Limb (tissue), 2 donors: ENCODE results near the gene MLLT6.
A peak's percentile ranks its signal among the peaks of the same experiment; 100 is the strongest.

ENCODE experiments used
- DNase-seq, 2 donors: peaks; one replicate each; pipeline ENCODE4 v3.0.0-alpha.2; 2016; ENCODE audit errors: extremely low spot score in 2 of 2

Gene MLLT6

DNA sequence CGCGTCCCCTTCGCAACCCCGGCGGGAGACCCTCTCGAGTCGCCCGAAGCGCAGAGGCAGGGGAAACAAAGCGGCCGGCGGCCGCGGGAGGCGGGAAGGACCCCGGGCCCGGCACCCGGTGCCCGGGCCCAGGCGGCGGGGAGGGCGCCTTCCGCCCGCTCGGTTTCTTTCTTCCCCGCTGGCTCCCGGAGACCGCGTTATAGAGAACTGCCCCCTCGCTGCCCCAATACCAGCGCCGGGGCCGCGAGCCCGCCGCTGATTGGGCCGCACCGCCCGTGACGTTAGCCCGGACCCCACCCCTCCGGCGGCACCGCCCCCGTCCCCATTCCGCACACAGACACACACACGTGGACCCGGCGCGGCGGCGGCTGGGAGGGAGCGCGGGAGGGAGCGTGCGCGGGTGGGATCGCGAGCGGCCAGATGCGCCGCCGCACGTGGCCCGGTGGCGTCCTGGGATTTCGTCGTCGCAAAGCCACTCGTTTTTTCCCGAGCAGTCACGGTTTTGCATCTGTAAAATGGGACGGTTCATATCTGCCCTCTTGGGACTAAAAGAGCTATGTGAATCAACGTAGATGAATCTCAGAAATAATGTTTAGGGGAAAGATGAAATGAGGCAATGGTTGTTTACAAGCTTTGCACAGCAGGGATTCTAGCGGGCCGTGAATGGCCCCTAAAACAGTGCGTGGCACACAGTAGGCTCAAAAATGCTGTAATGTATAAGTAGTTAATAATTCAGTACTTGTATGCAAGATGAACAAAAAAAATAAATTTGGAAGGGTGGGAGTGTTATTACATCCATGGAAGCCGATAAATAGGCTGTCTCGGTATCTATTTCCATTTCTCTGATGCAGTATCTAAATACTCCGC, 30.1 kb upstream of the MLLT6 start, which contains the start of gene EPOP:
Gene EPOP, minus strand, starts transcription at position 209 of the 867 bp plus-strand sequence. CDS start 462 bp downstream, outside the sequence.
- peak; percentile 67 to 92 for DNase-seq

GRCh38 chr17:38676706-38677504, 28.2 kb upstream of the MLLT6 start:
- peak; percentile 60 to 86 for DNase-seq

- DNase-seq = no peak
Observed at GRCh38 chr17:38677819-38678218, 27.3 kb upstream of the MLLT6 start.

GRCh38 chr17:38681096-38681495, 24.0 kb upstream of the MLLT6 start:
- no peak for DNase-seq

DNA sequence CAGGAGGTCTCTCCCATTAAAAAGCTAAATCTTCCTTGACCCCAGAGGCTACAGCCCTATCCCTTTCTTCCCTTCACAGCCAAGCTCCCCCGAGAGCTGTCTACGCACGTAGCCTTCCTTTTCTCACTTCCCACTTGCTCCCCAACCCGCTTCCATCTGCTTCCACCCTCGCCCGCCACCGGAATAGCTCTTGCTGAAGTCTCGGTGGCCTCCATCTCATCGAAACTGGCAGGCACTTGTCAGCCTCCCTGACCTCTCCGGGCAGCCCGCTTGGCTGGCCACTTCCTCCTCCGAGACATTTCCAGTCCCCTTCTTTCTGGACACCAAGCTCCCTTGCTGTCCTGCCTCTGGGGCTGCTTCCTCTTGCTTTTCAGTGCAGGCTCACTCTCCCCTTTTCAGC, 19.6 kb upstream of the MLLT6 start:
- DNase-seq = no peak

- no peak for DNase-seq
Observed at GRCh38 chr17:38687286-38687685, 17.8 kb upstream of the MLLT6 start.

GRCh38 chr17:38690386-38690785, 14.7 kb upstream of the MLLT6 start:
- no peak for DNase-seq

DNA sequence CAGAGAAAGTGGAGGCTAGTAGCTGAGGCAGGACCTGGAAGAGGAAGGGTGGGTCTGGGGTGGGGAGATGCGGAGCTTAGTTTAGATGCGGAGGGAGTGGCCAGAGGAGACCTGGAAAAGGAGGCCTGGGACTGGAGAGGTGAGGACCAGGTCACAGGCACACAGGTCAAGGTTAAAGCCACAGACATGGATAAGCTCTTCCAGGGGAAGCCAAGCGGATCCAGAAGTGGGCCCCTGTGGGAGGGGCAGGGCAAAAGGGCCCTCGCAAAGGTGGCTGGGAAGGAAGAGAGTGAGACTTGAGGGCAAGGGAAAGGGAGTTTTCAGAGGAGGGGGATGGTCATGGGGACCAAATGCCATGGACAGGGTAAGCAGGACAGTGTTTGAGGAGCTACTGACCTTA, 13.9 kb upstream of the MLLT6 start:
- DNase-seq = no peak

- peak; percentile 64 to 68 for DNase-seq
Observed at GRCh38 chr17:38693700-38694329, 11.3 kb upstream of the MLLT6 start.

GRCh38 chr17:38697061-38697820, 7.8 kb upstream of the MLLT6 start:
- no peak for DNase-seq

- no peak for DNase-seq
Observed at GRCh38 chr17:38698760-38699159, 6.3 kb upstream of the MLLT6 start.

DNA sequence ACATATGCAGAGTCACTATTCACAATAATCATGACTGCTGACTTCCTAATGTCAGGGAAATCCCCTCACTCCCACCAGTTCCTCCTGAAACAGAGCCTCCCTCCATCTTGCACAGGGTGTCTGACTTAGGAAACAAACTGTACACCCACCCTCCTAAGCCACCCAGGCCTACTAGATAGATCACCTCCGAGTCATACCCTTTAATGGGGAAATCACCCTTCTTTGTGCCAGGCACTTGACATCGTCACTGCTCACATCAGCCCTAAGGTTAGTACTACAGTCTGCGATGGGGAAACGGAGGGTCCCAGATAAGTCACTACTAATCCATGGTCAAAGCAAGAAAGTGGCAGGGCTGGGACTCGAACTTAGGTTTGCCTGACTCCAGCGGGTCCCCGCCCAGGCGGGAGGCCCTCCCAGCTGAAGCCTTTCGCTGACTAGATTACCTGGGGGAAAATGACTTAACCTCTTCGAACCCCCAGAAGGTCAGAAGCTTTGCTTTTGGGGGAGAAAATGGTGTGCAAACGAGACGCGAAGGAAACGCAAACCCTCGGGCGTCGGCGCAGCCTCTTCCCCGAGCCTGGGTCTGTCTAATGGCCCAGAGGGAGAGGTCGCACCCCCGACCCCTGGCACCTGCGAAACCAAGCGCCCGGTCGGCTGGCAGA, 3.4 kb upstream of the MLLT6 start:
- DNase-seq = peak in 1 of 2 donors; percentile 15

- peak; percentile 73 to 92 for DNase-seq
Observed at GRCh38 chr17:38702166-38702915, 2.7 kb upstream of the MLLT6 start.

- no peak for DNase-seq
Observed at GRCh38 chr17:38702916-38703741, 1.9 kb upstream of the MLLT6 start.

- peak; percentile 54 to 78 for DNase-seq
Observed at GRCh38 chr17:38703742-38704605, 1.1 kb upstream of the MLLT6 start.

DNA sequence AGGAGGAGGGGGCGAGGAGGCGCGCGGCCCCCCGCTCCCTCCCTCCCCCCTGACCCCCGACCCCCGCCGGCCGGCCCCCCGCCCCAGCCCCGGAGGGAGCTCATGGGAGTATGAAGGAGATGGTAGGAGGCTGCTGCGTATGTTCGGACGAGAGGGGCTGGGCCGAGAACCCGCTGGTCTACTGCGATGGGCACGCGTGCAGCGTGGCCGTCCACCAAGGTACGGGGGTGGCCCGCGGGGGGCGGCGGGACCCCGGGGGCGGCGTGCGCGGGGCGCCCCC, 390 bp downstream of the MLLT6 start:
- no peak for DNase-seq

- DNase-seq = peak; percentile 16 to 68
Observed at GRCh38 chr17:38705803-38706504, 881 bp downstream of the MLLT6 start.
